ENCODE results near the gene ITFG1. TPM values are rescaled to one million over a fixed set of nuclear protein-coding genes. Genes with fewer than 3 reads are reported as not detected.

ITFG1 gene
- 55.8 TPM for polyA plus RNA-seq (2013, experiment 1 of 2; ENCODE audit: insufficient read length)
- 58.6 TPM for polyA plus RNA-seq (2013, experiment 2 of 2; ENCODE audit: insufficient read length)

DNA sequence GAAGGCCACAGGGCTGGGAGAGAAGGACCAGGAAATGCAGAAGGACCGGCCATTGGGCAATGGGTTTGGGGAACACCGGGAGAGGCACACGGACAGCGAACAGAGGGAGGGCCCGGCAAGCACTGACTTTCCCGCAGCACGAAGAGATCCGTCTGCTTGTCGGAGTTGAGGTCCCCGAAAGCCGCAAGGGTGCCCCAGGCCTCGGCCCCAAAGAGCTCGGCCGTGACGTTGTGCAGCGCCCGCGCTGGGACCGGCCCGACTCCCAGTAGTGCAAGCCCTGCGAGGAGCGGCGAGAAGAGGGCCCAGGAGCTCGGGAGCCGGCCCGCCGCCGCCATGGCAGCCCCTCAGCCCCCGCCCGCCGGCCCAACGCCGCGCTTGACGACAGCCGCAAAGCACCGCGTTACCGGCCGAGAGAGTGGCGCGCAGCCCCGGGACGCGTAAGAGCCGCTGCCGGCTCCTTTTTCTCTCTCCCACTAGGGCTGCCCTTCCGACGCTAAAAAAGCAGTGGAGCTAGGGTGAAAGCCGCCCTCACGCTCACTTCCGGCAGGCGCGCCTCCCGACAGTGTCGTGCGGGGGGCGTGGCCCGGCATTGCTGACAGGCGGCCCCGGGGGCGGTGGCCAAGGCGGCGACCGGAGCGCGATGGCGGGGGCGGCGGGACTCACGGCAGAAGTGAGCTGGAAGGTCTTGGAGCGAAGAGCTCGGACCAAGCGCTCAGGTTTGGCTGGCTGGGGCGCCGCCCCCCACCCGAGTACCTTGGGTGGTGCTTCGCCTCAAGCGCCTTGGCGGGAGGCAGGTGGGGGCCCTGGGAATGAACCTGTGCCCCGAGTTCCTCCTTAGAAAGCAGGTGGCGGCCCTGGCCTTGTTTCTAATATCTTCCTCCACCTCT lies at the start of gene ITFG1, which contains the start of gene PHKB:
Gene ITFG1 (minus strand): TSS at position 353 of the 887 bp plus-strand sequence. CDS start 18 bp downstream, at position 335.
Gene PHKB (plus strand): TSS at position 621 of the 887 bp plus-strand sequence. CDS start 20 bp downstream, at position 641.
- peak; percentile 94 for DNase-seq

DNA sequence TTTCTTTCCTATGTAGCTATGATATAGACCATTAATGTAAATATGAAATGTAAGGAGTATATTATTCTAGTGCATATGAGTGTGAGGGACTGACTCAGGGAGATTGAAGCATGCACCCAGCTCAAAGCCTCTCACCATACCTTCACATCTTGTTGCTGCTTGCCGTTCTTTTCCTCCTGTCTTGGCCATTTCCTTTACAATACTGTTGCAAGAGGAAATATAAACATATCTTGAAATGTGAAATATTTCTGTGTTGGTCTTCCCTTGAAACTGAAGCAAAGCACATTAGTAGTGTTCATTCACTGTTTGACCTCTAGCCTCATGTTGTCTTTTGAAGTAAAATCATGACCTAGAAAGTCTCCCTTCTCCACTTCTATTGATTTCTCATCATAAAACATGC lies 46.8 kb upstream of the ITFG1 start:
- DNase-seq: no peak

DNA sequence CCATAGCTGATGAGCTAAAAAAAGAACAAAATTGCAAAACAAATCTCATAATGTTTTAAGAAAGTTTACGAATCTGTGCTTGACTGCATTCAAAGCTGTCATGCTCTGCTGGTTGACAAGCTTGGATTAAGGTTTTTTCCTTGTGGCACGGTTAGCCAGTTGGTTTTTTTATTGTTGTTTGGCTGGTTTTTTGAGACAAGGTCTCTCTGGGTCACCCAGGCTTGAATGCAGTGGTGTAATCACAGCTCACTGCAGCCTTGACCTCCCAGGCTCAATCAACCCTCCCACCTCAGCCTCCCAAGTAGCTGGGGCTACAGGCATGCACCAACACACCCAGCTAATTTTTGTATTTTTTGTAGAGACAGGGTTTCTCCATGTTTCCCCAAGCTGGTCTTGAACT lies 45.9 kb upstream of the ITFG1 start:
- DNase-seq: no peak

DNA sequence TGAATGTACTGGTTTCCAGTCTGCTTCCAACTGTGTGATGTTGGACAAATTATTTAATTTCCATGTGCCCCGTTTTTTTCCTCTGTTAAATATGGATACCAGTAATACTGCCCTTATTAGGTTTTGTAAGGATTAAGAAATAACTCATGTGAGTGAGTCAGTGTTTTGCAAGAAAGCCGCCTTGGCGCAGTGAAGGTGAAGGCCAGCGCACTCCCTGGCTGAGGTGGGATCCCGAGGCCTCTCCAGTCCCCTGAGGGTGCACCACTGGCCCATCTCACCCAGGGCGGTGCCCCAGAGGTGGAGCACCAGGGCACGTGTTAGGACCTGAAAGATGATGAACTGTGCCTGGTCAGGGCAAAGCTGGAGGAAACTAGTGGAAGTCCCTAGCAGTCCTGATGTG lies 43.7 kb upstream of the ITFG1 start:
- no peak for DNase-seq

DNA sequence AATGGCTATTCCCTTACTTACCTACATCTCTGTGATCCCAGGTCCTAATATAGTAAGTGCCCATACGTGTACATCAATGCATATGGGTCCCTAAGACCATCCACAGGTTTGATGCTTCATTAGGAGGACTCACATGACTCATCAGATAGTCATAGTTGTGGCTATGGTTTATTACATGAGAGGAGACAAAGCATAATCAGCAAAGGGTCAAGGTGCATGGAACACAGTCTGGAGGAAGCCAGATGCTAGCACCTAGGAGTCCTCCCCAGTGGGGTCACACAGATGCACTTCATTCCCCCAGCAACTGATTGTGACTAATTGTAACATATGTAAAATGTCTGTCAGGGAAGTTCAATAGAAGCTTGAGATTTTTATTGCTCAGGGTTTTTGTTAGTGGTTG lies 43.1 kb upstream of the ITFG1 start:
- DNase-seq: peak; percentile 30

DNA sequence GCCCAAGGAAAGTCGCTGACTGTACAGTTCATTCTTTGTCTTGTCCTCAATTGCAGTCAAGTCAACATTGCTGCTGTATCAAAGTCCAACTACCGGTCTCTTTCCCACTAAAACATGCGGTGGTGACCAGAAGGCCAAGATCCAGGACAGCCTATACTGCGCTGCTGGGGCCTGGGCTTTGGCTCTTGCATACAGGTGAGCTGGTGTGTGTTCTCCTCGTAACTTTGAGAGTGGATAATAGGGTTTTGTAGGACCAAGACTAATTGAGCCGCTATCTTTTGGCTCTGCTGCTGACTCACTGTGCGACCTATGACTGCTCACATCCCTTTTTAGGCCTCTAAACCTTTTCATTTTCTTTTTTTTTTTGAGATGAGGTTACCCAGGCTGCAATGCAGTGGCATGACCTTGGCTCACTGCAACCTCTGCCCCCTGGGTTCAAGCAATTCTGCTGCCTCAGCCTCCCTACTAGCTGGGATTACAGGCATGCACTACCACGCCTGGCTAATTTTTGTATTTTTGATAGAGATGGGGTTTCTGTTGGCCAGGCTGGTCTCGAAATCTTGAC lies 38.9 kb upstream of the ITFG1 start:
- DNase-seq: no peak

DNA sequence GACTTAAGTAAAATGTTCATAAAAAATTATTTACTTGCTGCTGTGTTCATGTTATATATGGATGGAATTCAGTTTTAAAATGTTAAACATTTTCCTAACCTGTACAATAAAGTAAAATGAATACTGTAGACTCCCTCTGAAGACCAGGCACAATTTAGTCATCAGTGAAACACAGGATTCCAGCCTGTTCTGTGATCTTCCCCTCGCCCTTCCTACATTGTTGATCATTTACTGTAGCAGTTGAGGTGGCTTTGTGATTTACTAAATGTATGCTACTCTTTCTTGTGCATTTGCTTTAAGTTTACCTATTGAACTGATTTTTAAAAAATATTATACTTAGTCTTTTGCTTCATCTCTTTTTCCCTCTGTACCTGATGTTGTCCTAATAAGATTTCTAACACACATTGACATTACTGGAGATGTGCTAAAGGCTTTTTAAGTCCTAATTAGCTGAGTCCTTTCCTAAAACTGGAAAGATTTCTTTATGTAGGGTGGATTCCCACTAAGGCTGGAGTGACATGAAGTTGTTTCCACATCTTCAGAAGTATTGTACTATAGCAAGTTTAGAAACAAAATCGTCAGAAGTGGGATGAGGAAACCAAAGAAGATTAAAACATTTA lies 38.3 kb upstream of the ITFG1 start:
- DNase-seq: no peak

DNA sequence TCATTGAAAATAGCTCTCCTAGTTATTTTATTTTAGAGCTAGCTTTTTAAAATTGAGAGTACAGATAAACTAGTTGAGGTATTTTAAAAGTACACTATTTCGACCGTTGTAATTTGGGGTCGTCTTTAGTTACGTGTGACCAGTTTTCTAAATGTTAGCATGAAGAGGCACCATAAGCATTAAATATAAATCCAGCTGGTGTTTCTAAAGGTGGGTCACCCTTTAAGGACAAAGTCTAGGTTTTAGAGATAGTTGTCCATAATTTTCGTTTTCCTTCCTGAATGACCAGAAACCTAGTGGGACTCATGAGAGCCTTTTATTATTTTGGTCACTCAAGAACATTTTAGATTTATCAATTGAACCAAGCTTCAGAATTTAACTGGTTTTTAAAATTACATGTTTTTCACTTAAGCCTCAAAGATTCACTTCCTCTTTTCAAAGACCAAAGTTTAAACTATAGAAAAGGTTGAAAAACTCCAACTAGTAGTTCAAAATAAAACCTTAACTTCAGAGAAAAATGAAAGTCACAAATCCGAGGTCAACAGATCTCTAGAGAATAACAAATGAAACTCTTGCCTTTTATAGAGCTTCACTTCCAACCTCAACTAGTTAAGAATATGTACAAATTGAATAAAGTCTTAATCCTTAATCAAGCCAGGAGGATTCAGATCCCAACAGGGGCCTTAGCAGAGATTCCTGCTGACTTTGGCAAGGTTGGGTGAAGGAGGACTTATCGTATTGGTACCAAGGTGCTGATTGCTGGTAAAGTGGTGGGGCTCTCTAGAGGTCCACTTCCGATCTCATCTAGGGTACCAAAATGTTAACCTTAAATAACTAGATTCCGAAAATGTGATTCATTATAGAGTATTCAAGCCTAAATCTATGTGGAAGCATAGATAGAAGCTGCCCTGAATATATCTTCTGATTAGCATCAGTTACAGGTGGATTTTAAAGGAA lies 32.8 kb upstream of the ITFG1 start:
- no peak for DNase-seq

DNA sequence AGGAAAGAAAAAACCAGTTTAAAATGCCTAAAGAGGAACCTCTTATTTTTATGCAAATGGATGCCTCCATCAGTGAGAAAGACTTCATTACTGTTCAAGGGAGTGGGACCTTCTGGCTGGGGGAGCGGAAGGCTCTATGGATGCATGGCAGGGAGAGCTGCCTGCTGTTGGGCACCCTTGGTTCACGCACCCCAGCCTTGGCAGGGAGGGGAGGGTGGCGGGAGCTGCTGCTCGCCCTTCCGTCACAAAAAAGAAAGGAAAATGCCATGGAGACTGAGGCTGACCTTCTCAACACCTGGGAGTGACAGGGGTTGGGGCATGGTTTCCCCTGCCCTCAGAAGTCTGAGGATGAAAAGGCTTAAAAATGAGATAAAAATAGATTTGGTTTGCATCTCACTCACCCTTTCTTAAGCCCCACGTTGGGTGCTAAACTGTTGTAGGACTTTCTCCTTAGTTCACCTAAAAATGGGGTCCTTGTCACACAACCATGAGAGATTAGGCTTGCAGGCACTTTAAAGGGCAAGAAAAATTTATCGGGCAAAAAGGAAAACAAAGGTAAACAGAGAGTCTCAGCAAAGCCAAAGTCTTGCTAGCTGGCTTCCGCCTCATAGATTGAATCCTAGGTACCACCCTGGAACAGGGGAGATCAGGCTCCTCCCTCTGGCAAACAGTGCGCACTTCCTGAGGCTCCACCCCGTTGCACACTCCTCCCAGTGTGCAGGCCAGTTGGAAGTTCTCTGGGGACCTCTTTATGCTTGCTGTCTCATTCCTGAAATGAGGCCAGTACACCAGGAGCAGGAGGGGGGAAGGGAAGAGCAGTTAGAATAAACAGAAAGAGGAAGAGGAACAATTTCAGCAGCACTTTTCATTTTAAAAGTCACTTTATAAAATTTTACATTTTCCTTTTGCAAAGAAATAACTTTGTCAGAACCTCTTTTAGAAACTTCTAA lies 31.8 kb upstream of the ITFG1 start:
- peak; percentile 14 for DNase-seq

DNA sequence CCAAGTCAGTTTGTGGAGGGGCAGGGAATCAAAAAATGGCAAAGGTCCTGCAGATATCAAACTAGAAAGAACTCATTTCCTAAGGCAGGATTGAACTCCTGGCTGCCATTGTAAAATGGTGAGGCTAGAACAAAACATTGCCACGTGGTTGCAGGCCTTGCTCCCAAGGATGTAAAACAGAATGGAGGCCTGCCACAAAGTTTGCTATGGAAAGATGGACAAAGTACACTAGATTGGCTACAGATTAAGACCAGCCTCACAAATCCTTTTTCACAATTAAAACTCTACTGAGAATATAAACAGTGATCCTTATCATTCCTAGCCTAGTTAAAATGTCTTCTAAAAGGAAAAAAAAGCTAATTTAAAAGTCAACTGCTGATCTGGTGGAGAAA lies 31.2 kb upstream of the ITFG1 start:
- DNase-seq: no peak

DNA sequence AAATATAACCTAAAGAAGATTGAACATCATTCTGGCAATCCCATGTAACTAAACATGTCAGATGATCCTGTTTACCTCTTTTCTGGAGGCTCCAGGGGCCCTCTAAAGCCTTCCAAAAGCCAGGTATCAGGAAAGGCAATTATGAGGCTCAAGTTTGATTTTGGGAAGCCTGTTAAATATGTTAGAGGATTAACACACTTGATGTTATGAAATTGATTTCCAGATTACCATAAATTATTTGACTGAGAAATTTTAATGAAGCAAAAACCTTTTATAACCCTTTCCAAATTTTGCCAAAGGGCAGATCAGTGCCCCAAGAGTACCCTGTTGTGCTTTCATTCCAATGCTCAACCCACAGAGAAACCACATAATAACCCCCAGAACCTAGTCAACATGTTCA lies 29.6 kb upstream of the ITFG1 start:
- DNase-seq: no peak

DNA sequence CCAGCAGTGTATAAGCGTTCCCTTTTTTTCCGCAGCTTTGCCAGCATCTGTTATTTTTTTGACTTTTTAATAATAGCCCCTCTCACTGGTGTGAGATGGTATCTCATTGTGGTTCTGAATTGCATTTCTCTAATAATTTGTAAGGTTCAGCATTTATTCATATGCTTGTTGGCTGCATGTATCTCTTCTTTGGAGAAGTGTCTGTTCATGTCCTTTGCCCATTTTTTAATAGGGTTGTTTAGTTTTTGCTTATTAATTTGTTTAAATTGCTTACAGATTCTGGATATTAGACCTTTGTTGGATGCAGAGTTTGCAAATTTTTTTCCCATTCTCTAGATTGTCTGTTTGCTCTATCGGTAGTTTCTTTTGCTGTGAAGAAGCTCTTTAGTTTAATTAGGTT lies 27.2 kb upstream of the ITFG1 start:
- DNase-seq: no peak

DNA sequence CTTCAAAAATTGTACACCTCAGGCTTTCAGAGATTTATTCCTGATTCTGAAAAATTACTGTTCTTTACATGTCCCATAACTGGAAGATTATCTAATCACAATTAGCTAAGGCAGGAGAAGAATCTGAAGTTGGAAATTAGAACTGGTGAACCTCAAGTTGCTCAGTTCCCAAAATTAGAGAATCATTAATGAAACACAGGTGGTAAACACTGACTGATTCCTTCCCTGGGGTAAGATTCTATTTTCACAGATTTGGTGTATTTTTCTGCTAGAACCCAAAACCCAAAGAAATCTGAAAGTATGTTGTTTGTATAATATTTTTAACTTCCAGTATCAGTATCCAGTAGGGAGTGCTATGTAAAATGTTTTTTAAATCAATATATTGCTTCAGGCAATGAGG lies 26.0 kb upstream of the ITFG1 start:
- no peak for DNase-seq

DNA sequence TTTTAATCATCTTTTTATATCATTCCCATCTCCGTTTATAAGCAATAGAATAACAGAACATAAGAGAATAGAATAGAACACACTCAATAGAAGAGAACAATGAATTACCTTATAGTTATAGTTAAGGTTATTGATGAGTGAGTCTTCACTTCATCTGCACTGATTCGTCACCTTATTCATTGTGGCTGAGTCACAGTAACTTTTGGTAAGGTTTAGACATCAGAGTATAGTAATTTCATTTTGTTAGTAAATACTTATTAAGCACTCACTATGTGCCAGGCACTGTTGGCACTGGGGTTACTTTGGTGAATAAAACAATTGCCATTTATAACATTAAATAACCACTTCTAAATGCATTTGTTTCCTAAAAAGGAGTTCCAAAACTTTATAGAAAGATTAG lies 22.8 kb upstream of the ITFG1 start:
- no peak for DNase-seq

DNA sequence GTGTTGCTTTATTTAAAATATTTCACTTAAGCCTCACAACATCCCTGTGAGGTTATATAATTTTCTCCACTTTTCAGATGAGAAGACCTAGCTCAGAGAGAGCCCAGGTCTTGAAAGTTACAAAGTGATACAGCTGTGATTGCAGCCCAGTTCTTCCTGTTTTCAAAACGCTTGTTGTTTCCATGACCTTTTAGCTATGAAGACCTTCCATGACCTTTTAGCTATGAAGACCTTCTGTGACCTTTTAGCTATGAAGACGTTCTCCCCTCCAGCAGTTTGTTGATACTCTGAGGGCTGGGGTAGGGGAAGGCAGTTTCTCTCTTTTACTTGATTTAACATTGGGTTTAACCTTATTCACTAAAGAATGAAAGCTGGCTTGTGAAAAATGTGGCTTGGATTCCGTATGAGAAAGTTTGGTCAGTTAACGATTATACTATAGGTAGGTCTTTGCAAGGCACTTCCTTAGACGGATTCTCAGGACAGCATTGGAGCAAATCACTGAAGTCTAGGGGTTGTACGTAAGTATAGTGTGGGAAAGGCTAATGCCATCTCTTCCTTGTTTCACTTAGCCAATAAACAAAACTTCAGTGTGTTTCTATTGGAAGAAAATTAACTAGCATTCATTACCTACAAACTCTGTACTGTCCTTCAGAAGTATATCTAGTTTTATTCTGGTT lies 21.0 kb upstream of the ITFG1 start:
- no peak for DNase-seq

DNA sequence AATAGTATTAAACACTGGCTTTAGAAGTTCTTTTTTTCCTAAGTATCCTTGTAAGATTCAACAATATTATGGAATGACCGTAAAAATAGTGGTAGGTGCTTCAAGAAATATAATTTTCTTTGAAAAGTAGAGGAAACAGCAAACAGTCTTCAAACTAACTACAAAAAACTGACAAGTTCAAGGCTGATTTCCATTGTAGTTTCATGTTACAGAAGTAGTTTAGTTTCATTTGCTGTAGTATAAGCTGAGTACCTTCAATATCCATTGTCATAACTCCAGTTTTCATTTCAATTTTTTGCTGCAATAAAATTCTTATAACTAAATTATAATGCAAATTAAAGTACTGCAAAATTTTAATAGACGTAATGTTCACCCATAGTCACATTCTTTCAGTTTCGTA lies 19.5 kb upstream of the ITFG1 start:
- no peak for DNase-seq

DNA sequence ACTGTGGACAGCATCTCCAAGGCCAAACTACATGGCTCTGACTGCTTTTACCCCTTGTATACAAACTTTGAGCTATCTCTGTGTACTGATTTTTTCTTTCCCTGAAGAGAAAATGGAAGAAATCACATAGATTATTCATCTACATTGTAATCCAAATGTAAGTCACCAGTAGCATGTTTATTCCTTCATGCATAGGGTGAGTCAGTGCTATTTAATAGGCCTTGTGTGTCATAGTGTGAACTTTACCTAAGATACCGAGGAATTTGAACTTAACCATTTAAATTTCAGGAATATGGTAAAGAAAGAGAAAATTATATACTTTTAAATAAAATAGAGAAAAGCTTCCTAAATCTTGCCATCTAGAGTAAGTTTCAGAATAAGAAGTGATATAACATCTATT lies 16.8 kb upstream of the ITFG1 start:
- peak; percentile 41 for DNase-seq

DNA sequence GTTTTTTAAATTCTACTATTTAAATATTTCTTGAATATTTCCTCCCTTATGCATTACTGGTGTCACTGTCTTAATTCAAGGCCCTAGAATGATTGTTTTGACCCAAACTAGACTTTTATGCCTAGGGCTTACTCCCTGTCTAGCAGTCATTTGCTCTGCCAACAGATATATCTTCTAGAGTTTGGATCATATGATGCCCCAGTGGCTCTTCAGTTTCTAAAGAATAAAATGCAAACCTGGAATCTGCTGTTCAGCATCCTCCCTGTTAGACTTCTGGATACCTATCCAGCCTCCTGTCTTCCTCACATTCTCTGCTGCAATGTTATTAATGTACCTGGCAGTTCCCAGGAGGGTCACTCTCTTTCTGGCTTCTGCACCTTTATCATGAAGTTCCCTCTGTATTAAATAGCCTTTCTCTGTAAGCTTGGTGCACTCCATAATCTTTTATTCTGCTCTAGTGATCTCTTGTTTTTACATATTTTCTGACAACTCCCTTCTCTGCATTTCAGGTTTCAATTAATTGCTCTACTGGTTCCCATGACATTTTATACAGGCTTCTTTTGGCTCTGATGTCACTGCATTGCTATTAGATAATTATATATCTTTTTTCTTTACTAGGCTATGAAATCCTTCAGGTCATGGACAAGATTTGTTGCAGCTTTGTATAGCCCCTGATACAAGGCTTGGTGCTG lies 15.9 kb upstream of the ITFG1 start:
- no peak for DNase-seq

DNA sequence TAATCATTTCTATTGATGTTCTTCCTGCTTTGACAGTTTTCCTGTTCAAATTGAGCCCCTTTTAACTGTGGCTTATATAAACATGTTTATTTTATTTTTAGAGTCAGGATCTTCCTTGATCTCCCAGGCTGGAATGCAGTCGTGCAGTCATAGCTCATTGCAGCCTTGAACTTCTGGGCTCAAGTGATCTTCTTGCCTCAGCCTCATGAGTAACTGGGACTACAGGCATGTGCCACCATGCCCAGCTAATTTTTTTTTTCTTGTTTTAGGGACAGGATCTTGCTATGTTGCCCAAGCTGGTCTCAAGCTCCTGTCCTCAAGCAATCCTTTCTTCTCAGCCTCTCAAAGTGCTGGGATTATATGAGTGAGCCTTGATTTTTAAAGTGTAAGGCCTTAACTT lies 14.9 kb upstream of the ITFG1 start:
- peak; percentile 25 for DNase-seq

DNA sequence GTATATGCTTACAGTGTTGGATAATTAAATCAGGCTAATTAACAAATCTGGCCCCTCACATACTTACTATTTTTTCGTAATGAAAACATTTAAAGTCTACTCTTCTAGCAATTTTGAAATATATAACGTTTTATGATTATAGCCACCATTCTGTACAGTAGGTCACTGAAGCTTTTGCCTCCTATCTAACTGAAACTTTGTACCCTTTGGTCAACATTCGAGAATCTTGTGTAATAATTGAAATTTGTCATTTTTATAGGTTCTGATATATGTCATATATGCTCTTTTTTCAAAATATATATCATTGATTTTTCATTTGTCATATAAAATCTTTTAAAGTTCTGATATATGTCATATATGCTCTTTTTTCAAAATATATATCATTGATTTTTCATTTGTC lies 12.9 kb upstream of the ITFG1 start:
- DNase-seq: no peak
